HFFc6 (cell line): Measurements from ENCODE around the gene B4GAT1. TPM values are rescaled to one million over a fixed set of nuclear protein-coding genes. Genes with fewer than 3 reads are reported as not detected.

Source experiments
- DNase-seq: peaks from one replicate; pipeline ENCODE4 v3.0.0-alpha.2; 2018
- H3K27ac Mint-ChIP-seq: 2 replicates; pipeline ENCODE4 v1.8.0; 2020; ENCODE audit warnings: mild to moderate bottlenecking, mixed read lengths
- H3K27me3 Mint-ChIP-seq: 2 replicates; pipeline ENCODE4 v1.8.0; 2021; ENCODE audit warnings: mild to moderate bottlenecking, moderate library complexity, mixed read lengths; ENCODE audit not compliant: insufficient read depth
- H3K36me3 Mint-ChIP-seq: 2 replicates; pipeline ENCODE4 v1.8.0; 2021; ENCODE audit warnings: low read depth, mixed read lengths
- H3K4me1 Mint-ChIP-seq: 2 replicates; pipeline ENCODE4 v1.8.0; 2020; ENCODE audit warnings: low read depth, mixed read lengths
- H3K4me3 Mint-ChIP-seq: 2 replicates; pipeline ENCODE4 v1.8.0; 2020; ENCODE audit warnings: mild to moderate bottlenecking, moderate library complexity, mixed read lengths
- H3K9me3 Mint-ChIP-seq: 2 replicates; pipeline ENCODE4 v1.8.0; 2020; ENCODE audit warnings: mild to moderate bottlenecking, mixed read lengths
- CTCF ChIP-seq: fragments of 200-600 bp; sonication (generic); IDR thresholded peaks from 2 replicates; pipeline ENCODE4 v1.5.0; 2021; ENCODE audit warnings: antibody characterized with exemption, mild to moderate bottlenecking
- total RNA-seq, 6 experiments: library from RNA; stranded (reverse); fragmentation: NEBNext Ultra II Directional; extraction: Animal tissue kit (Norgen Biotek cat#: 25700); gene quantifications; 2 replicates in 1 of 6; 3 replicates in 5 of 6; pipeline ENCODE4 v1.2.3, GENCODE V29; 2021

B4GAT1 gene
- total RNA-seq, 6 experiments from 2014 or later: 21.5 to 26.4 (median 24.3) TPM

- H3K27ac Mint-ChIP-seq: peak overlapping the region; percentile 100
- H3K4me3 Mint-ChIP-seq: peak overlapping the region; percentile 18; the same call in 1 of the 2 replicates
Observed at GRCh38 chr11:66338276-66339161, 8.9 kb downstream of the B4GAT1 start.

GRCh38 chr11:66337103-66337899 lies 10.1 kb downstream of the B4GAT1 start:
- peaks cover 14% of the 10 kb centered on the region for H3K27me3 Mint-ChIP-seq
- H3K4me3 Mint-ChIP-seq: peak overlapping the region; percentile 73
- DNase-seq: peak; percentile 44
- H3K4me1 Mint-ChIP-seq: peaks cover 41% of the 10 kb centered on the region
- peak overlapping the region; percentile 100 for H3K27ac Mint-ChIP-seq
- H3K36me3 Mint-ChIP-seq: peaks cover 30% of the 10 kb centered on the region
- no peaks in the 10 kb centered on the region for H3K9me3 Mint-ChIP-seq
- TF ChIP-seq CTCF: peak; percentile 28; the same call in 1 of the 2 replicates

More at GRCh38 chr11:66338276-66339161, 8.9 kb downstream of the B4GAT1 start:
- no peak for TF ChIP-seq CTCF
- no peak for DNase-seq
- Mint-ChIP-seq H3K27me3 (peaks cover 14% of the 10 kb centered on the region), H3K9me3 (no peaks in the 10 kb centered on the region), H3K36me3 (peaks cover 34% of the 10 kb centered on the region), H3K4me1 (peaks cover 53% of the 10 kb centered on the region)

DNA sequence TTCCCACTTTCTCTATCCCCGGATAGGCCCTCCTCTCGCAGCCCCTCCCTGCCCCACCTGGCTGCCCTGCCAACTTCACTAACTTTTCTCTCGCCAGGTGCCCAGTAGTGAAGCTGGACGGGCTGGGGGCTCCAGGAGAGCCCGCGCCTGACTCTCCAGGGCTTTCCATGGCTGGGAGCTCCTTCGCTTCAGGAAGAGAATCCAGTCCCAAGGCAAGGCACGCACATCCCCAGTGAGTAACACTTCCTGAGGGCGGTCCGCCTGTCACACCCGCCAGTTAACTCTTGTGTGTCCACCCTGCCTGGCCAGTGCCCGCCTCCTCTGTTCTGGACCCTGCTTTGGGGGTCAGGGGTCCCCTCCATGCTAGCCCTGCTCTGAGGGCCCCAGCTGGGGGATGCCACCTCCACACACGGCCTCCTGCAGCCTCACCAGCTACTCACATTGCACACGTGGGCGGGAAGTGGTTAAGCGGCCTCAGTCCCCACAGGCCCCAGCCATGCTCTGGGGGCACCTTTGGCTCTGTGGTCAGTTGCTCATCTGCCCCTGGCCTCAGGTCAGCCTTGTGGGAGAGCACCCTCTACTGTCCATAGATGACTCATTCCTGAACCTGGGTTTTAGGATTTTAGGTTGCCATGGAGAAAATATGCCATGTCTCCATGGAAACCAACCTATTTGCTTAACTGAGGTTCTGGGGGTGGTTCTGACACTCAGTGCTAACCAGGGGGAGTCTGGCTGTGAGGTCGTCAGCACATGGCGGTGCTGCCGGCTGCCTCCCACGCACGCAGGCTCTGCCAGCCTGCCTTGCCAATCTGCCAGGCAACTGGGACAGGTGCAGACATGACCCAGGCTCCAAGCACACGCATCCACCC lies 11.0 kb downstream of the B4GAT1 start, which contains the start of gene RIN1:
Gene RIN1, minus strand, starts transcription at position 201 of the 869 bp plus-strand sequence. Its CDS starts 32 bp downstream, at position 169.
- peak; percentile 100 for DNase-seq
- peaks cover 33% of the 10 kb centered on the region for H3K4me1 Mint-ChIP-seq
- peaks cover 23% of the 10 kb centered on the region for H3K36me3 Mint-ChIP-seq
- peak; percentile 73 for TF ChIP-seq CTCF
- H3K27ac Mint-ChIP-seq: peak within 1 kb of the TSS; percentile 100
- peaks cover 14% of the 10 kb centered on the region for H3K27me3 Mint-ChIP-seq
- H3K9me3 Mint-ChIP-seq: no peaks in the 10 kb centered on the region
- peak within 1 kb of the TSS; percentile 99 for H3K4me3 Mint-ChIP-seq

DNA sequence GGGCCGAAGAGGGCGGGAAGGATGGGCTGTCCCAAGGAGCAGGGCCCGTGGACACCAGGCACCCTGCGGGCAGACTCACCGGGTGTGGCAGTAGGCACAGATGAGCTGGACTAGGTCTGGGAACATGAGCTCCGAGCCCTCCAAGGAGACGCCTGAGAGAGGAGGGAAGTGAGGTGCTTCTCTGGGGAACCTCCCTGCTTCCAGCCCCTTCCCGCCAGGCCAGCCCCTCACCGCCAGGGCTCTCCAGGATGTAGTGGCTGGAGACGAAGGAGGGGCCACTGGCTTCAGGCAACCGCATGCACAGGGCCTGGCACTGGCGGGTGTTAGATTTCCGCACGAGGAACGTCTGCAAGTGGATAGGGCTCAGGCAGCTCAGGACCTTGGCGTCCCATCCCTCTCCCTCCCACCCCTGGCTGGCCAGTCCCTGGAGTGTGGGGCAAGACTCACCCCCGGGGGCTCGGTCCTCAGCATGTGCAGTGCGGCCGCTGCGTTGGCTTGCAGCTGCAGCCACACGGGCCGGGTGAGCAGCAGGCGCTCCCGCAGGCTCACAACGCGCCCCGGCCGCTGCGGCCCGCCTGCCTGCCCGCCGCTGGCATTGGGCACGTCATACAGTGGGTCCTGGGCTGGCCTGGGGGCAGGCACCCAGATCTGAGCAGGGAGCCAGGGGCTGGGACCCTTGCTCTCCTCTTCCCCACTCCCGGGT lies 11.7 kb downstream of the B4GAT1 start:
- Mint-ChIP-seq H3K9me3 (no peaks in the 10 kb centered on the region), H3K4me3 (peak overlapping the region; percentile 99), H3K27me3 (peaks cover 15% of the 10 kb centered on the region), H3K36me3 (peaks cover 19% of the 10 kb centered on the region), H3K27ac (peak overlapping the region; percentile 100), H3K4me1 (peaks cover 32% of the 10 kb centered on the region)
- DNase-seq: peak; percentile 63
- no peak for TF ChIP-seq CTCF
